Measurements from ENCODE around the gene PSD.

GRCh38 chr10:102393411-102394078, 25.0 kb downstream of the PSD start:
- TF ChIP-seq POLR2A (IDR thresholded peaks at IDR 0.05) (no peak), CTCF (IDR thresholded peaks at IDR 0.05) (peak in 1 of 3 experiments; percentile 92)
